H1 (cell line): ENCODE results near the gene FAU. TPM values are rescaled to one million over a fixed set of nuclear protein-coding genes. Genes with fewer than 3 reads are reported as not detected.

Experiments used
- CTCF ChIA-PET: fragments of 300-600 bp; sonication (Branson Sonifier 250); formaldehyde crosslinking; loops from one replicate; lab custom pipeline; 2021; ENCODE audit not compliant: partially characterized antibody; lab: Charles Lee
- POLR2A ChIA-PET: fragments of 300-600 bp; sonication (Branson Sonifier 250); formaldehyde crosslinking; loops from one replicate; lab custom pipeline; 2021; ENCODE audit warnings: inconsistent platforms; ENCODE audit not compliant: partially characterized antibody; lab: Charles Lee
- DNase-seq, 2 experiments: peaks; one replicate each; pipeline versions ENCODE4 v3.0.0 to v3.0.0-alpha.2; 2010 to 2022; ENCODE audit warnings: low spot score in 2 of 2, low read depth in 1 of 2, mixed read lengths in 1 of 2
- FAIRE-seq: peaks from 2 replicates; lab custom pipeline; 2011; peaks lifted over from hg19 to GRCh38; lab: Jason Lieb, UNC
- H2AFZ ChIP-seq: 2 replicates; pipeline ENCODE4 v1.8.1; 2012; ENCODE audit warnings: low read length, inconsistent platforms
- H2AK5ac ChIP-seq: 2 replicates; pipeline ENCODE4 v1.6.1; 2013; ENCODE audit warnings: low read depth, low read length
- H2BK120ac ChIP-seq: replicated peaks from 2 replicates; pipeline ENCODE3; 2013; ENCODE audit warnings: low read depth, low read length, inconsistent platforms
- H2BK12ac ChIP-seq: 2 replicates; pipeline ENCODE4 v1.6.1; 2013; ENCODE audit warnings: low read depth, low read length
- H2BK15ac ChIP-seq: 2 replicates; pipeline ENCODE4 v1.6.1; 2013; ENCODE audit warnings: low read length
- H2BK20ac ChIP-seq: 2 replicates; pipeline ENCODE4 v1.6.1; 2013; ENCODE audit warnings: low read length
- H2BK5ac ChIP-seq: 2 replicates; pipeline ENCODE4 v1.6.1; 2013; ENCODE audit warnings: low read depth, low read length
- H3K14ac ChIP-seq: 2 replicates; pipeline ENCODE4 v1.6.1; 2013; ENCODE audit warnings: inconsistent platforms; ENCODE audit not compliant: insufficient read length
- H3K18ac ChIP-seq: 2 replicates; pipeline ENCODE4 v1.6.1; 2013; ENCODE audit warnings: low read length; ENCODE audit errors: extremely low read depth
- H3K23ac ChIP-seq: 2 replicates; pipeline ENCODE4 v1.6.1; 2013; ENCODE audit warnings: inconsistent platforms; ENCODE audit not compliant: insufficient read length
- H3K23me2 ChIP-seq: 2 replicates; pipeline ENCODE4 v1.6.1; 2013; ENCODE audit warnings: low read depth, low read length
- H3K27ac ChIP-seq: 2 replicates; pipeline ENCODE4 v1.6.1; 2011; ENCODE audit warnings: low read depth, low read length, inconsistent platforms
- H3K27me3 ChIP-seq, 4 experiments: replicated peaks in 1 of 4; 1 replicate in 1 of 4; 2 replicates in 3 of 4; pipeline versions ENCODE4 v1.6.1 to v1.8.1; 2011 to 2013; ENCODE audit warnings: low read length in 3 of 4, mild to moderate bottlenecking in 3 of 4, inconsistent platforms in 2 of 4, mixed read lengths in 2 of 4, moderate library complexity in 1 of 4; ENCODE audit not compliant: control insufficient read depth in 3 of 4, insufficient read depth in 3 of 4; ENCODE audit errors: extremely low read depth in 1 of 4
- H3K36me3 ChIP-seq, 4 experiments: 2 replicates each; pipeline versions ENCODE4 v1.6.1 to v1.8.1; 2011 to 2013; ENCODE audit warnings: mild to moderate bottlenecking in 4 of 4, low read length in 3 of 4, moderate library complexity in 2 of 4, control low read depth in 1 of 4, inconsistent platforms in 1 of 4; ENCODE audit not compliant: insufficient read depth in 4 of 4, control insufficient read depth in 2 of 4
- H3K4ac ChIP-seq: replicated peaks from 2 replicates; pipeline ENCODE3; 2013; ENCODE audit warnings: low read length, low read depth, mixed read lengths, inconsistent platforms; ENCODE audit not compliant: insufficient read length
- H3K4me1 ChIP-seq, 4 experiments: replicated peaks in 1 of 4; 1 replicate in 1 of 4; 2 replicates in 3 of 4; pipeline versions ENCODE4 v1.6.1 to v1.8.1; 2011 to 2013; ENCODE audit warnings: low read length in 3 of 4, inconsistent platforms in 2 of 4, mixed read lengths in 1 of 4; ENCODE audit not compliant: insufficient read depth in 4 of 4, control insufficient read depth in 3 of 4
- H3K4me2 ChIP-seq, 2 experiments: 2 replicates each; pipeline versions ENCODE4 v1.6.1 to v1.8.1; 2011 to 2013; ENCODE audit warnings: low read depth in 2 of 2, low read length in 2 of 2, control low read depth in 1 of 2, inconsistent platforms in 1 of 2, mild to moderate bottlenecking in 1 of 2; ENCODE audit not compliant: insufficient read depth in 1 of 2
- H3K4me3 ChIP-seq, 4 experiments: fragments of 200-600, 300-600 bp in 1 of 4; sonication (generic), shearing (Covaris generic), sonication (Bioruptor Twin) in 1 of 4; 2 replicates each; pipeline versions ENCODE4 v1.5.1 to v1.8.1; 2011 to 2016; ENCODE audit warnings: low read length in 4 of 4, low read depth in 3 of 4, control low read depth in 2 of 4, inconsistent platforms in 2 of 4, mild to moderate bottlenecking in 2 of 4, mixed read lengths in 1 of 4, moderate library complexity in 1 of 4; ENCODE audit not compliant: insufficient read depth in 2 of 4; ENCODE audit errors: extremely low read depth in 1 of 4
- H3K56ac ChIP-seq: replicated peaks from 2 replicates; pipeline ENCODE3; 2013; ENCODE audit warnings: low read depth, mild to moderate bottlenecking, mixed read lengths, low read length, inconsistent platforms; ENCODE audit not compliant: insufficient read length
- H3K79me1 ChIP-seq: 2 replicates; pipeline ENCODE4 v1.6.1; 2013; ENCODE audit warnings: low read depth, low read length, control low read depth
- H3K79me2 ChIP-seq, 2 experiments: 2 replicates each; pipeline versions ENCODE4 v1.6.1 to v1.8.1; 2012 to 2013; ENCODE audit warnings: low read length in 2 of 2, mild to moderate bottlenecking in 2 of 2, inconsistent platforms in 1 of 2; ENCODE audit not compliant: insufficient read depth in 2 of 2, control insufficient read depth in 1 of 2
- H3K9ac ChIP-seq, 4 experiments: replicated peaks in 1 of 4; 1 replicate in 1 of 4; 2 replicates in 3 of 4; pipeline versions ENCODE4 v1.6.1 to v1.8.1; 2011 to 2013; ENCODE audit warnings: low read depth in 3 of 4, low read length in 3 of 4, control low read depth in 2 of 4, mild to moderate bottlenecking in 2 of 4, moderate library complexity in 2 of 4, inconsistent platforms in 1 of 4; ENCODE audit errors: extremely low read depth in 1 of 4
- H3K9me3 ChIP-seq, 2 experiments: 2 replicates each; pipeline versions ENCODE4 v1.6.1 to v1.8.1; 2012 to 2013; ENCODE audit warnings: mild to moderate bottlenecking in 2 of 2, moderate library complexity in 2 of 2, control low read depth in 1 of 2, inconsistent platforms in 1 of 2, low read depth in 1 of 2, low read length in 1 of 2, mixed read lengths in 1 of 2; ENCODE audit not compliant: insufficient read depth in 2 of 2
- H4K20me1 ChIP-seq, 2 experiments: replicated peaks in 1 of 2; 2 replicates each; pipeline versions ENCODE3 to v1.8.1; 2011 to 2013; ENCODE audit warnings: inconsistent platforms in 2 of 2, low read length in 2 of 2, mild to moderate bottlenecking in 1 of 2; ENCODE audit not compliant: insufficient read depth in 2 of 2, control insufficient read depth in 1 of 2
- H4K5ac ChIP-seq: 2 replicates; pipeline ENCODE4 v1.6.1; 2013; ENCODE audit warnings: low read length, low read depth, mixed read lengths, inconsistent platforms; ENCODE audit not compliant: insufficient read length
- H4K8ac ChIP-seq: 2 replicates; pipeline ENCODE4 v1.8.0; 2013; ENCODE audit warnings: mild to moderate bottlenecking, moderate library complexity, low read length, inconsistent platforms; ENCODE audit not compliant: insufficient read depth; ENCODE audit errors: extremely low read depth
- H4K91ac ChIP-seq: replicated peaks from 2 replicates; pipeline ENCODE3; 2013; ENCODE audit warnings: low read length, mixed read lengths, inconsistent platforms; ENCODE audit not compliant: insufficient read length
- CHD1 ChIP-seq: IDR thresholded peaks from 2 replicates; pipeline ENCODE4 v1.6.1; 2012; ENCODE audit warnings: low read depth, low read length, improper control_type of control experiment
- CHD2 ChIP-seq: IDR thresholded peaks from 2 replicates; pipeline ENCODE4 v1.6.1; 2012; ENCODE audit warnings: low read length, improper control_type of control experiment
- GABPA ChIP-seq: IDR thresholded peaks from 2 replicates; pipeline ENCODE4 v1.6.1; 2011; ENCODE audit warnings: mild to moderate bottlenecking, low read length, moderate library complexity, borderline replicate concordance; ENCODE audit not compliant: insufficient read depth
- HDAC6 ChIP-seq: IDR thresholded peaks from one replicate; pipeline ENCODE4 v1.7.1; 2012; ENCODE audit warnings: low read depth, mild to moderate bottlenecking, inconsistent platforms, low read length, moderate library complexity
- NANOG ChIP-seq: IDR thresholded peaks from 2 replicates; pipeline ENCODE4 v1.6.1; 2011; ENCODE audit warnings: low read length, low read depth, mild to moderate bottlenecking, inconsistent platforms; ENCODE audit not compliant: insufficient read depth, poor library complexity, severe bottlenecking
- POLR2A ChIP-seq, 2 experiments: IDR thresholded peaks; 1 replicate in 1 of 2; 2 replicates in 1 of 2; pipeline ENCODE4 v1.6.1; 2011; ENCODE audit warnings: low read depth in 2 of 2, low read length in 2 of 2, mild to moderate bottlenecking in 2 of 2; ENCODE audit errors: control extremely low read depth in 1 of 2
- POLR2AphosphoS5 ChIP-seq: IDR thresholded peaks from 2 replicates; pipeline ENCODE4 v1.6.1; 2011; ENCODE audit warnings: low read depth, low read length
- POU5F1 ChIP-seq: IDR thresholded peaks from 2 replicates; pipeline ENCODE4 v1.6.1; 2011; ENCODE audit warnings: low read depth, mild to moderate bottlenecking, low read length, moderate library complexity
- SIN3A ChIP-seq, 2 experiments: IDR thresholded peaks in 1 of 2; conservative IDR thresholded peaks in 1 of 2; 2 replicates each; pipeline ENCODE4 v1.6.1; 2011 to 2012; ENCODE audit warnings: low read length in 2 of 2, improper control_type of control experiment in 1 of 2, low read depth in 1 of 2, mild to moderate bottlenecking in 1 of 2
- SP4 ChIP-seq: IDR thresholded peaks from 2 replicates; pipeline ENCODE4 v1.6.1; 2012; ENCODE audit warnings: low read length, inconsistent platforms
- TCF12 ChIP-seq: IDR thresholded peaks from 2 replicates; pipeline ENCODE4 v1.6.1; 2011; ENCODE audit warnings: low read depth, mild to moderate bottlenecking, low read length
- WGBS, 2 experiments: shearing (Covaris generic) in 1 of 2; methylation state at CpG; one replicate each; pipeline versions ENCODE4 v1.1.6 to v1.1.7; 2013 to 2015; ENCODE audit warnings: low lambda C conversion rate in 2 of 2, mixed read lengths in 2 of 2, inconsistent platforms in 1 of 2, low coverage in 1 of 2, missing lambda C conversion rate in 1 of 2; ENCODE audit not compliant: insufficient replicate concordance in 2 of 2, insufficient coverage in 1 of 2, insufficient read length in 1 of 2; ENCODE audit errors: extremely low coverage in 1 of 2, missing lambda C conversion rate in 1 of 2; 5-methylcytosine and 5-hydroxymethylcytosine counted together
- polyA plus RNA-seq, 7 experiments: library from polyadenylated mRNA; depleted of rRNA in 3 of 7; stranded (reverse) in 5 of 7; unstranded in 2 of 7; fragments of >200 nt in 5 of 7; fragments of 200-250 nt in 2 of 7; gene quantifications; 1 replicate in 5 of 7; 2 replicates in 1 of 7; 4 replicates in 1 of 7; pipeline versions ENCODE4 v1.2.1 to v1.2.3, GENCODE V29; 2011 to 2013; ENCODE audit warnings: missing spikeins in 2 of 7, mixed read lengths in 2 of 7
- total RNA-seq: library from RNA; stranded (reverse); fragmentation: NEBNext Ultra II Directional; extraction: Animal tissue kit (Norgen Biotek cat#: 25700); gene quantifications from 2 replicates; pipeline ENCODE4 v1.2.1, GENCODE V29; 2021

Gene FAU
- total and polyA plus RNA-seq, 2 of the 8 experiments (the other 6 are each of a cell fraction or from before 2014, with no cell fraction given), result 826 to 896 TPM

GRCh38 chr11:65156926-65157325, 35.0 kb upstream of the FAU start:
- Histone ChIP-seq H3K79me2 (no peaks in the 10 kb centered on the region), H3K4me3 (no peak overlapping the region), H3K56ac (no peak overlapping the region), H3K36me3 (no peaks in the 10 kb centered on the region), H3K23me2 (no peaks in the 10 kb centered on the region), H3K23ac (no peak overlapping the region), H3K79me1 (no peaks in the 10 kb centered on the region), H2BK12ac (no peak overlapping the region), H3K4ac (no peak overlapping the region), H3K18ac (no peak overlapping the region), H4K20me1 (no peaks in the 10 kb centered on the region), H2AFZ (no peak overlapping the region), H3K4me2 (no peak overlapping the region), H3K9ac (no peak overlapping the region), H3K27ac (no peak overlapping the region), H2BK20ac (no peak overlapping the region), H4K91ac (no peak overlapping the region), H2BK15ac (no peak overlapping the region), H4K8ac (no peak overlapping the region), H2AK5ac (no peak overlapping the region), H4K5ac (no peak overlapping the region), H2BK120ac (no peak overlapping the region), H3K9me3 (no peaks in the 10 kb centered on the region), H3K14ac (no peak overlapping the region), H3K4me1 (no peaks in the 10 kb centered on the region), H3K27me3 (no peaks in the 10 kb centered on the region), H2BK5ac (no peak overlapping the region)
- CTCF ChIA-PET, result no interaction called here
- DNase-seq (no peak), FAIRE-seq (no peak)
- WGBS, 2 experiments, result 89% methylated on average over 3 of the region's 3 CpGs; no CpG with 5 or more reads in 1 of the 2 experiments
- POLR2A ChIA-PET, result interaction anchor here (1.1 to 1.4 kb wide), 2 partner anchors 31 to 46 kb away, joined by 3 read pairs; no protein-coding TSS in a partner anchor
- TF ChIP-seq HDAC6, result no peak
- TF ChIP-seq CHD1, result no peak
- no peak for TF ChIP-seq CHD2
- TF ChIP-seq TCF12, result no peak
- no peak for TF ChIP-seq POLR2A (IDR thresholded peaks at IDR 0.05; ENCODE audit: control extremely low read depth in 1 of 2, low read depth in 2 of 2, low read length in 2 of 2)
- no peak for TF ChIP-seq POLR2AphosphoS5
- TF ChIP-seq SP4, result no peak
- TF ChIP-seq GABPA, result no peak
- TF ChIP-seq SIN3A (conservative IDR thresholded peaks at IDR 0.05 in 1 of 2, IDR thresholded peaks at IDR 0.05 in 1 of 2; ENCODE audit: low read depth in 1 of 2, low read length in 2 of 2), result no peak
- no peak for TF ChIP-seq POU5F1
- TF ChIP-seq NANOG, result no peak
